Fibroblast of peridontal ligament (primary cell): Measurements from ENCODE around the gene GGTLC3.
"Not testable (repeated sequence)": the region's sequence is repeated elsewhere in the genome, so short reads cannot be mapped to it uniquely, and the experiment has no call there.

ENCODE experiments used
- DNase-seq: peaks from one replicate; pipeline ENCODE4 v3.0.0-alpha.2; 2010; ENCODE audit errors: extremely low read depth

GGTLC3 gene

GRCh38 chr22:18518061-18518460 is at the start of gene GGTLC3:
GGTLC3 (minus strand) TSS chr22:18518161; CDS start chr22:18517897, 264 bp downstream.
- not testable (repeated sequence) for DNase-seq

- DNase-seq, result not testable (repeated sequence)
Measured at GRCh38 chr22:18560099-18560974, 42.4 kb upstream of the GGTLC3 start.

GRCh38 chr22:18558939-18559338 is 41.0 kb upstream of the GGTLC3 start:
- DNase-seq, result not testable (repeated sequence)

GRCh38 chr22:18558516-18558915 is 40.6 kb upstream of the GGTLC3 start:
- not testable (repeated sequence) for DNase-seq

- not testable (repeated sequence) for DNase-seq
Measured at GRCh38 chr22:18554280-18555256, 36.6 kb upstream of the GGTLC3 start.

- DNase-seq, result not testable (repeated sequence)
Measured at GRCh38 chr22:18552839-18553597, 35.1 kb upstream of the GGTLC3 start.

GRCh38 chr22:18551046-18551445 is 33.1 kb upstream of the GGTLC3 start:
- DNase-seq, result not testable (repeated sequence)

GRCh38 chr22:18549458-18550179 is 31.7 kb upstream of the GGTLC3 start:
- DNase-seq, result not testable (repeated sequence)

GRCh38 chr22:18544615-18545014 is 26.7 kb upstream of the GGTLC3 start:
- DNase-seq, result not testable (repeated sequence)

GRCh38 chr22:18543400-18543799 is 25.4 kb upstream of the GGTLC3 start:
- DNase-seq, result not testable (repeated sequence)

GRCh38 chr22:18539994-18540393 is 22.0 kb upstream of the GGTLC3 start:
- not testable (repeated sequence) for DNase-seq

GRCh38 chr22:18534315-18534714 is 16.4 kb upstream of the GGTLC3 start:
- not testable (repeated sequence) for DNase-seq

- not testable (repeated sequence) for DNase-seq
Measured at GRCh38 chr22:18533633-18534032, 15.7 kb upstream of the GGTLC3 start.

- DNase-seq, result not testable (repeated sequence)
Measured at GRCh38 chr22:18529416-18530145, 11.6 kb upstream of the GGTLC3 start.

- peak; percentile 72 for DNase-seq
Measured at GRCh38 chr22:18528597-18529415, 10.8 kb upstream of the GGTLC3 start.

GRCh38 chr22:18527752-18528596 is 10.0 kb upstream of the GGTLC3 start, which contains the start of gene TMEM191B:
TMEM191B (plus strand) TSS chr22:18527802; CDS start chr22:18527981, 179 bp downstream.
- not testable (repeated sequence) for DNase-seq

- DNase-seq, result not testable (repeated sequence)
Measured at GRCh38 chr22:18523328-18523727, 5.4 kb upstream of the GGTLC3 start.

- not testable (repeated sequence) for DNase-seq
Measured at GRCh38 chr22:18522762-18523161, 4.8 kb upstream of the GGTLC3 start.
